HepG2 (cell line): ENCODE measurements around the gene GJA5.

ENCODE experiments used
- BHLHE40 ChIP-seq: IDR thresholded peaks from 2 replicates; pipeline ENCODE4 v1.6.1; 2011; ENCODE audit warnings: low read length, improper control_type of control experiment
- CREB1 ChIP-seq, 2 experiments: fragments of 450-650 bp in 1 of 2; IDR thresholded peaks; 2 replicates each; pipeline ENCODE4 v1.6.1; 2016 to 2017; ENCODE audit warnings: control low read depth in 1 of 2, mild to moderate bottlenecking in 1 of 2, missing compliant biosample characterization in 1 of 2, missing genetic modification characterization in 1 of 2
- CTCF ChIP-seq: sonication (generic); formaldehyde crosslinking; IDR thresholded peaks from 2 replicates; pipeline ENCODE4 v1.5.0; 2020; ENCODE audit warnings: mild to moderate bottlenecking, missing genetic modification reagents, moderate library complexity
- ELF3 ChIP-seq: IDR thresholded peaks from 2 replicates; pipeline ENCODE4 v1.6.1; 2016; ENCODE audit warnings: missing genetic modification reagents, missing compliant biosample characterization
- PAX8 ChIP-seq: sonication (generic); formaldehyde crosslinking; IDR thresholded peaks from 2 replicates; pipeline ENCODE4 v1.8.0; 2022; ENCODE audit warnings: mild to moderate bottlenecking, missing genetic modification reagents, borderline replicate concordance
- POLR2A ChIP-seq, 2 experiments: IDR thresholded peaks; 2 replicates each; pipeline ENCODE4 v1.6.1; 2011; ENCODE audit warnings: low read depth in 2 of 2, low read length in 2 of 2, mild to moderate bottlenecking in 1 of 2, moderate library complexity in 1 of 2; ENCODE audit not compliant: insufficient read depth in 1 of 2
- RAD21 ChIP-seq: fragments of 450-650 bp; formaldehyde crosslinking; IDR thresholded peaks from 2 replicates; pipeline ENCODE4 v1.5.0; 2020; ENCODE audit warnings: mild to moderate bottlenecking
- SP1 ChIP-seq, 2 experiments: fragments of 450-650 bp in 1 of 2; sonication (generic) in 1 of 2; formaldehyde crosslinking in 1 of 2; IDR thresholded peaks; 2 replicates each; pipeline versions ENCODE4 v1.4.0 to v1.6.1; 2016 to 2020; ENCODE audit warnings: missing genetic modification reagents in 1 of 2
- TP53 ChIP-seq: sonication (generic); formaldehyde crosslinking; conservative IDR thresholded peaks from 2 replicates; pipeline ENCODE4 v1.4.0; 2020; ENCODE audit warnings: missing genetic modification reagents
- U2AF1 ChIP-seq: fragments of 200-400 bp; formaldehyde crosslinking; optimal IDR thresholded peaks from 2 replicates; pipeline ENCODE3; 2017; ENCODE audit warnings: mild to moderate bottlenecking, low read depth, low read length
- ZNF235 ChIP-seq: sonication (generic); formaldehyde crosslinking; IDR thresholded peaks from 2 replicates; pipeline ENCODE4 v1.8.1; 2023; ENCODE audit warnings: mild to moderate bottlenecking, missing genetic modification reagents, borderline replicate concordance

- TF ChIP-seq SP1 (IDR thresholded peaks at IDR 0.05) (no peak), SP1 (CRISPR knock-in tag; IDR thresholded peaks at IDR 0.05) (no peak), CREB1 (IDR thresholded peaks at IDR 0.05) (no peak), CREB1 (CRISPR knock-in tag; IDR thresholded peaks at IDR 0.05) (no peak), BHLHE40 (no peak), CTCF (CRISPR knock-in tag) (no peak), ZNF235 (CRISPR knock-in tag) (no peak), POLR2A (IDR thresholded peaks at IDR 0.05; ENCODE audit: insufficient read depth in 1 of 2, low read depth in 2 of 2, low read length in 2 of 2) (no peak), TP53 (CRISPR knock-in tag) (no peak), RAD21 (CRISPR knock-in tag) (no peak), PAX8 (CRISPR knock-in tag) (no peak), U2AF1 (no peak), ELF3 (CRISPR knock-in tag) (no peak)
Measured at GRCh38 chr1:147781056-147781471, 20.7 kb upstream of the GJA5 start.
